ENCODE data around the gene ALDH1A2. TPM values are rescaled to one million over a fixed set of nuclear protein-coding genes. Genes with fewer than 3 reads are reported as not detected.

The ALDH1A2 gene
- polyA plus RNA-seq, 1 donor (not counting 4 experiments of a cell fraction or from before 2014, with no cell fraction given) = 1.9 TPM

DNA sequence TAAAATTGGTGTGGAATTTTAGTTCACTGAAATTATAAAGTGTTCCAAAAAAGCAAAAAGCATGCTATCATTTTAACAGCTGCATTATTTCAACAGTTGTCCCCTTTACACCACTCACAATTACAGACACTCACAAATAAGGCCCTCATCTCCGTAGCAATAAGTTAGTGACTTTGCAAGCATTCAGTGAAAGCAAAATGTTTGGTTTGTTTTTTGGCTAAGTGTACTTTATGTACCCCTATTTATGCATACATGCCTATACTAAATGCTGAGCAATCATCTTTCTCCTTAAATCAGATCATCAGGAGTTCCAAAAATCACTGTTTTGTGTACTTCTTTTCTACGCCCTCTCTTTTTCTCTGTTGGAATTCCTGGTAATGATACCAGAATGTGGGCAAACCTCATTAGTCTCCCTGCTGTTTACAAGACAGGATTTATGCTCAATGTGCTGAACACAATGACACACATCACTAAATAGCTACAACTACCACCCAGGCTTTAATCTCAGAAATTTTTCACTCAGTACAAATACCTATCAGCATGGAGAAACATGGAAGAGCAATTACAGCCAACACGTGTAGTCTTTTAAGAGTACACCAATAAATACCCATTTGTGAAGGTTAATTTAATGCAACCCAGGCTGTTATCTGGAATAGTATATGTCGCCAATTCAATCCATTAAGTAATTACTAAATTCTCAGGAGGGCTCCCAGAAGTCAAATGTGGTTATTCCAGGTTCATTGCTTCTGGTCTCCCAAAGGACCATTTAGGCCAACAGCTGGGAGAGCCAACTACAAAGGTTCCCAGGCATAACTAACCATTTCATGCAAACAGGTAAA, 12.0 kb downstream of the ALDH1A2 start:
- Histone ChIP-seq H3K9me1 (ENCODE audit: control insufficient read depth, extremely low read depth, insufficient read depth, low read length) (no peaks in the 10 kb centered on the region), H3K4me3 (ENCODE audit: control insufficient read depth in 2 of 3, extremely low read depth in 1 of 3, insufficient read depth in 2 of 3, low read depth in 1 of 3, low read length in 3 of 3) (no peak overlapping the region), H4K20me1 (ENCODE audit: control insufficient read depth, extremely low read depth, insufficient read depth, low read length) (no peaks in the 10 kb centered on the region), H3K4me2 (ENCODE audit: control insufficient read depth, extremely low read depth, insufficient read depth, low read depth, low read length) (no peak overlapping the region), H3K27ac (ENCODE audit: control insufficient read depth, insufficient read depth, low read length) (no peak overlapping the region), H3K4me1 (ENCODE audit: control insufficient read depth, extremely low read depth, insufficient read depth, low read length) (peaks cover 3% of the 10 kb centered on the region), H3K79me2 (ENCODE audit: control insufficient read depth, insufficient read depth, low read length) (no peaks in the 10 kb centered on the region), H2AFZ (ENCODE audit: control insufficient read depth, low read length) (no peak overlapping the region), H3K27me3 (ENCODE audit: control insufficient read depth, extremely low read depth, insufficient read depth, low read length) (no peaks in the 10 kb centered on the region), H3K36me3 (ENCODE audit: control insufficient read depth in 2 of 2, extremely low read depth in 1 of 2, insufficient read depth in 2 of 2, low read length in 2 of 2) (no peaks in the 10 kb centered on the region), H3K9ac (ENCODE audit: control insufficient read depth, extremely low read depth, insufficient read depth, low read length) (no peak overlapping the region), H3K9me3 (ENCODE audit: control insufficient read depth, low read depth, low read length) (no peaks in the 10 kb centered on the region)
- DNase-seq (ENCODE audit: low read depth, low spot score) (no peak), FAIRE-seq (no peak)
- TF ChIP-seq EZH2 (IDR thresholded peaks at IDR 0.05; ENCODE audit: low read length) = no peak
- TF ChIP-seq, protein P1, sequence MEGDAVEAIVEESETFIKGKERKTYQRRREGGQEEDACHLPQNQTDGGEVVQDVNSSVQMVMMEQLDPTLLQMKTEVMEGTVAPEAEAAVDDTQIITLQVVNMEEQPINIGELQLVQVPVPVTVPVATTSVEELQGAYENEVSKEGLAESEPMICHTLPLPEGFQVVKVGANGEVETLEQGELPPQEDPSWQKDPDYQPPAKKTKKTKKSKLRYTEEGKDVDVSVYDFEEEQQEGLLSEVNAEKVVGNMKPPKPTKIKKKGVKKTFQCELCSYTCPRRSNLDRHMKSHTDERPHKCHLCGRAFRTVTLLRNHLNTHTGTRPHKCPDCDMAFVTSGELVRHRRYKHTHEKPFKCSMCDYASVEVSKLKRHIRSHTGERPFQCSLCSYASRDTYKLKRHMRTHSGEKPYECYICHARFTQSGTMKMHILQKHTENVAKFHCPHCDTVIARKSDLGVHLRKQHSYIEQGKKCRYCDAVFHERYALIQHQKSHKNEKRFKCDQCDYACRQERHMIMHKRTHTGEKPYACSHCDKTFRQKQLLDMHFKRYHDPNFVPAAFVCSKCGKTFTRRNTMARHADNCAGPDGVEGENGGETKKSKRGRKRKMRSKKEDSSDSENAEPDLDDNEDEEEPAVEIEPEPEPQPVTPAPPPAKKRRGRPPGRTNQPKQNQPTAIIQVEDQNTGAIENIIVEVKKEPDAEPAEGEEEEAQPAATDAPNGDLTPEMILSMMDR (optimal IDR thresholded peaks at IDR 0.05 in 1 of 3, IDR thresholded peaks at IDR 0.05 in 1 of 3, conservative IDR thresholded peaks at IDR 0.05 in 1 of 3; ENCODE audit: extremely low read depth in 1 of 3, insufficient read depth in 2 of 3, low read length in 3 of 3) = no peak
- dilution Hi-C loops (cut with MboI; ENCODE audit: extremely low pct_ligation_motif_present, low sequenced_read_pairs) = no loop called here

DNA sequence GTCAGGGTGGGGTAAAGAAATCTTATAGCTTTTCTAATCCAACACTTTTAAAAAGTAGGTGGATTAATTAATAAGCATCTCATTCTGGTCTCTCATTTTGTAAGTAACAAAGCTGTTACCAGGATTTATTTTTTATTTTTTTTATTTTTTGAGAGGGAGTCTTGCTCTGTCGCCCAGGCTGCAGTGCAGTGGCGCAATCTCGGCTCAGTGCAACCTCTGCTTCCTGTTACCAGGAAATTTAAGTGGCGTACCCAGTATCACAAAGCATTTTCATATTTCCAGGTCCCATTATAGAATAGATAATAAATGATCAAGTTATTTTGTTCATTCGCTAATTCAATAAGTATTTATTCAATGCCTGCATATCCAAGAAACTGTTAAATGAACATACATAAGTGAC, 13.2 kb downstream of the ALDH1A2 start:
- TF ChIP-seq, protein P1 (optimal IDR thresholded peaks at IDR 0.05 in 1 of 3, IDR thresholded peaks at IDR 0.05 in 1 of 3, conservative IDR thresholded peaks at IDR 0.05 in 1 of 3; ENCODE audit: extremely low read depth in 1 of 3, insufficient read depth in 2 of 3, low read length in 3 of 3) = no peak
- no peak for TF ChIP-seq EZH2 (IDR thresholded peaks at IDR 0.05; ENCODE audit: low read length)
- no peak overlapping the region for H3K4me2 ChIP-seq (ENCODE audit: control insufficient read depth, extremely low read depth, insufficient read depth, low read depth, low read length)
- H3K9me1 ChIP-seq (ENCODE audit: control insufficient read depth, extremely low read depth, insufficient read depth, low read length) = no peaks in the 10 kb centered on the region
- FAIRE-seq (no peak), DNase-seq (ENCODE audit: low read depth, low spot score) (no peak)
- no peaks in the 10 kb centered on the region for H3K79me2 ChIP-seq (ENCODE audit: control insufficient read depth, insufficient read depth, low read length)
- H4K20me1 ChIP-seq (ENCODE audit: control insufficient read depth, extremely low read depth, insufficient read depth, low read length) = no peaks in the 10 kb centered on the region
- no peaks in the 10 kb centered on the region for H3K36me3 ChIP-seq (ENCODE audit: control insufficient read depth in 2 of 2, extremely low read depth in 1 of 2, insufficient read depth in 2 of 2, low read length in 2 of 2)
- dilution Hi-C loops (cut with MboI; ENCODE audit: extremely low pct_ligation_motif_present, low sequenced_read_pairs) = no loop called here
- H3K4me1 ChIP-seq (ENCODE audit: control insufficient read depth, extremely low read depth, insufficient read depth, low read length) = no peaks in the 10 kb centered on the region
- H3K4me3 ChIP-seq (ENCODE audit: control insufficient read depth in 2 of 3, extremely low read depth in 1 of 3, insufficient read depth in 2 of 3, low read depth in 1 of 3, low read length in 3 of 3) = no peak overlapping the region
- H2AFZ ChIP-seq (ENCODE audit: control insufficient read depth, low read length) = no peak overlapping the region
- no peak overlapping the region for H3K9ac ChIP-seq (ENCODE audit: control insufficient read depth, extremely low read depth, insufficient read depth, low read length)
- no peaks in the 10 kb centered on the region for H3K27me3 ChIP-seq (ENCODE audit: control insufficient read depth, extremely low read depth, insufficient read depth, low read length)
- no peak overlapping the region for H3K27ac ChIP-seq (ENCODE audit: control insufficient read depth, insufficient read depth, low read length)
- no peaks in the 10 kb centered on the region for H3K9me3 ChIP-seq (ENCODE audit: control insufficient read depth, low read depth, low read length)

Data from keratinocyte (primary cell).